ENCODE measurements around the gene NCAPD2.

The NCAPD2 gene

GRCh38 chr12:6458281-6459003 lies 35.5 kb upstream of the NCAPD2 start:
- Histone ChIP-seq H3K79me2 (ENCODE audit: low read length) (peaks cover 58% of the 10 kb centered on the region), H3K27me3 (replicated peaks; ENCODE audit: insufficient read depth, low read length) (no peaks in the 10 kb centered on the region), H3K9ac (ENCODE audit: low read length) (no peak overlapping the region), H3K9me2 (replicated peaks; ENCODE audit: insufficient read depth, low read length) (no peaks in the 10 kb centered on the region), H3K4me2 (ENCODE audit: low read depth, low read length) (no peak overlapping the region), H2AFZ (ENCODE audit: low read length) (no peak overlapping the region), H3K27ac (ENCODE audit: low read length) (no peak overlapping the region), H3F3A (ENCODE audit: insufficient read depth, low read length) (peaks cover 39% of the 10 kb centered on the region), H3K9me3 (replicated peaks; ENCODE audit: insufficient read depth, low read length) (no peaks in the 10 kb centered on the region), H3K4me1 (ENCODE audit: low read length) (peaks cover 32% of the 10 kb centered on the region), H4K20me1 (ENCODE audit: insufficient read depth, low read length) (no peaks in the 10 kb centered on the region), H3K36me3 (replicated peaks; ENCODE audit: insufficient read depth, low read length) (peaks cover 19% of the 10 kb centered on the region), H3K4me3 (ENCODE audit: low read length) (no peak overlapping the region)
- no peak for DNase-seq
- TF ChIP-seq EZH2 (optimal IDR thresholded peaks at IDR 0.05; ENCODE audit: low read depth, low read length) (no peak), CTCF (IDR thresholded peaks at IDR 0.05; ENCODE audit: low read length) (no peak), EZH2phosphoT487 (IDR thresholded peaks at IDR 0.05; ENCODE audit: low read length) (no peak)

- TF ChIP-seq EZH2 (optimal IDR thresholded peaks at IDR 0.05; ENCODE audit: low read depth, low read length) (no peak), EZH2phosphoT487 (IDR thresholded peaks at IDR 0.05; ENCODE audit: low read length) (no peak), CTCF (IDR thresholded peaks at IDR 0.05; ENCODE audit: low read length) (no peak)
- peaks cover 55% of the 10 kb centered on the region for H3K79me2 ChIP-seq (ENCODE audit: low read length)
- no peak overlapping the region for H2AFZ ChIP-seq (ENCODE audit: low read length)
- H3K9ac ChIP-seq (ENCODE audit: low read length), result no peak overlapping the region
- no peaks in the 10 kb centered on the region for H3K9me3 ChIP-seq (replicated peaks; ENCODE audit: insufficient read depth, low read length)
- no peaks in the 10 kb centered on the region for H4K20me1 ChIP-seq (ENCODE audit: insufficient read depth, low read length)
- H3K27ac ChIP-seq (ENCODE audit: low read length), result no peak overlapping the region
- peaks cover 32% of the 10 kb centered on the region for H3K4me1 ChIP-seq (ENCODE audit: low read length)
- H3F3A ChIP-seq (ENCODE audit: insufficient read depth, low read length), result peaks cover 39% of the 10 kb centered on the region
- H3K27me3 ChIP-seq (replicated peaks; ENCODE audit: insufficient read depth, low read length), result no peaks in the 10 kb centered on the region
- no peak overlapping the region for H3K4me2 ChIP-seq (ENCODE audit: low read depth, low read length)
- DNase-seq, result no peak
- no peaks in the 10 kb centered on the region for H3K9me2 ChIP-seq (replicated peaks; ENCODE audit: insufficient read depth, low read length)
- no peak overlapping the region for H3K4me3 ChIP-seq (ENCODE audit: low read length)
- peaks cover 19% of the 10 kb centered on the region for H3K36me3 ChIP-seq (replicated peaks; ENCODE audit: insufficient read depth, low read length)
Measured at GRCh38 chr12:6459004-6459337, 34.9 kb upstream of the NCAPD2 start.

GRCh38 chr12:6460751-6461371 lies 33.0 kb upstream of the NCAPD2 start:
- Histone ChIP-seq H4K20me1 (ENCODE audit: insufficient read depth, low read length) (no peaks in the 10 kb centered on the region), H3K4me3 (ENCODE audit: low read length) (peak overlapping the region; percentile 50), H3K4me2 (ENCODE audit: low read depth, low read length) (peak overlapping the region; percentile 91), H3K27me3 (replicated peaks; ENCODE audit: insufficient read depth, low read length) (no peaks in the 10 kb centered on the region), H3K27ac (ENCODE audit: low read length) (peak overlapping the region; percentile 93), H3K9me2 (replicated peaks; ENCODE audit: insufficient read depth, low read length) (no peaks in the 10 kb centered on the region), H2AFZ (ENCODE audit: low read length) (peak overlapping the region; percentile 2; the same call in 1 of the 2 replicates), H3K79me2 (ENCODE audit: low read length) (peaks cover 56% of the 10 kb centered on the region), H3F3A (ENCODE audit: insufficient read depth, low read length) (peaks cover 34% of the 10 kb centered on the region), H3K4me1 (ENCODE audit: low read length) (peaks cover 32% of the 10 kb centered on the region), H3K9ac (ENCODE audit: low read length) (peak overlapping the region; percentile 63), H3K36me3 (replicated peaks; ENCODE audit: insufficient read depth, low read length) (peaks cover 15% of the 10 kb centered on the region), H3K9me3 (replicated peaks; ENCODE audit: insufficient read depth, low read length) (no peaks in the 10 kb centered on the region)
- TF ChIP-seq EZH2phosphoT487 (IDR thresholded peaks at IDR 0.05; ENCODE audit: low read length) (no peak), CTCF (IDR thresholded peaks at IDR 0.05; ENCODE audit: low read length) (no peak)
- DNase-seq, result peak; percentile 88

Measured in MM.1S (cell line).